ENCODE measurements around the gene HERC2. TPM values are rescaled to one million over a fixed set of nuclear protein-coding genes. Genes with fewer than 3 reads are reported as not detected.
"Not testable (repeated sequence)": the region's sequence is repeated elsewhere in the genome, so short reads cannot be mapped to it uniquely, and the experiment has no call there.

Gene HERC2
- total and polyA plus RNA-seq, 2 experiments from 2014 or later = 37.7 to 64.4 TPM

DNA sequence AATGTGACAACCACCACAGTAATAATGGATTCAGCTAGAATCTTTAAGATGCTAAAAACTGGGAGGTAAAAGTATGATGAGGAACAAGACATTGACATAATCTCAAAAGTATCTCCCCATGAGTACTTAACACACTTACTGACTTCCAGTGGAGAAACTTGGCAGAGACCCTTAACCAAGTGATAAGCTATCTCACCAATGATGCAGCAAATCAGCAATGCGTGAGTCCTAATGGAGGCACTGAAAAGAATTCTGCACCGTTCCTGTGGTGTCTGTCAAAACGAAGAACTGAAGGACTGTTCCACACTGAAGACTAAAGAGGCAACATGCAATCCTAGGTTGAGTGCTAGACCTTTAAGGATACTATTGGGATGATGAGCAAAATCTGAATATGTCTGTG, 154.9 kb downstream of the HERC2 start:
- no peak overlapping the region for H3K4me3 ChIP-seq
- H3K9me3 ChIP-seq (ENCODE audit: low read depth) = no peaks in the 10 kb centered on the region
- DNase-seq (ENCODE audit: low read depth in 1 of 2, low spot score in 1 of 2) = peak in 1 of 2 donors; percentile 32
- H3K27me3 ChIP-seq = no peaks in the 10 kb centered on the region
- H3K4me1 ChIP-seq (ENCODE audit: low read depth) = no peaks in the 10 kb centered on the region
- TF ChIP-seq, protein P1, sequence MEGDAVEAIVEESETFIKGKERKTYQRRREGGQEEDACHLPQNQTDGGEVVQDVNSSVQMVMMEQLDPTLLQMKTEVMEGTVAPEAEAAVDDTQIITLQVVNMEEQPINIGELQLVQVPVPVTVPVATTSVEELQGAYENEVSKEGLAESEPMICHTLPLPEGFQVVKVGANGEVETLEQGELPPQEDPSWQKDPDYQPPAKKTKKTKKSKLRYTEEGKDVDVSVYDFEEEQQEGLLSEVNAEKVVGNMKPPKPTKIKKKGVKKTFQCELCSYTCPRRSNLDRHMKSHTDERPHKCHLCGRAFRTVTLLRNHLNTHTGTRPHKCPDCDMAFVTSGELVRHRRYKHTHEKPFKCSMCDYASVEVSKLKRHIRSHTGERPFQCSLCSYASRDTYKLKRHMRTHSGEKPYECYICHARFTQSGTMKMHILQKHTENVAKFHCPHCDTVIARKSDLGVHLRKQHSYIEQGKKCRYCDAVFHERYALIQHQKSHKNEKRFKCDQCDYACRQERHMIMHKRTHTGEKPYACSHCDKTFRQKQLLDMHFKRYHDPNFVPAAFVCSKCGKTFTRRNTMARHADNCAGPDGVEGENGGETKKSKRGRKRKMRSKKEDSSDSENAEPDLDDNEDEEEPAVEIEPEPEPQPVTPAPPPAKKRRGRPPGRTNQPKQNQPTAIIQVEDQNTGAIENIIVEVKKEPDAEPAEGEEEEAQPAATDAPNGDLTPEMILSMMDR (IDR thresholded peaks at IDR 0.05; ENCODE audit: low read depth, low read length) = no peak
- no peak overlapping the region for H3K27ac ChIP-seq
- H3K36me3 ChIP-seq = peaks cover 46% of the 10 kb centered on the region

DNA sequence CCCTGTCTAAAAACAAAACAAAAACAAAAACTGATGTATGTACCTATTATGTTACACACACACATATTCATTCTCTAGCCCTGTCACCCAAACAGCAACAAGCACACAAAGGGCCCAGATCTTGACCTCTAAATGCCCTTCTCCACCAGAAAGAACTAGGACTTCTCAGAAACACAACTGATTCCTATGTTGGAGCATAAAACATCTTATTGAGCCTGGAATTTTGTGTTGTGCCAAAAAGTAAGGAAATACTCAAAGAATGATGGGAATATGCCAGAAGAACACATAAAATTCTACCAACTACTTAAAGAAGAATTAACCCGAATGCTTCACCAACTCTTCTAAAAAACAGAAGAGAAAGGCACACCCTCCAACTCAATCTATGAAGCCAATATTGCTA, 156.2 kb downstream of the HERC2 start:
- H3K36me3 ChIP-seq = peaks cover 55% of the 10 kb centered on the region
- no peak overlapping the region for H3K27ac ChIP-seq
- H3K9me3 ChIP-seq (ENCODE audit: low read depth) = no peaks in the 10 kb centered on the region
- no peaks in the 10 kb centered on the region for H3K27me3 ChIP-seq
- no peak for DNase-seq (ENCODE audit: low read depth in 1 of 2, low spot score in 1 of 2)
- H3K4me3 ChIP-seq = no peak overlapping the region
- TF ChIP-seq, protein P1 (IDR thresholded peaks at IDR 0.05; ENCODE audit: low read depth, low read length) = no peak
- H3K4me1 ChIP-seq (ENCODE audit: low read depth) = no peaks in the 10 kb centered on the region

DNA sequence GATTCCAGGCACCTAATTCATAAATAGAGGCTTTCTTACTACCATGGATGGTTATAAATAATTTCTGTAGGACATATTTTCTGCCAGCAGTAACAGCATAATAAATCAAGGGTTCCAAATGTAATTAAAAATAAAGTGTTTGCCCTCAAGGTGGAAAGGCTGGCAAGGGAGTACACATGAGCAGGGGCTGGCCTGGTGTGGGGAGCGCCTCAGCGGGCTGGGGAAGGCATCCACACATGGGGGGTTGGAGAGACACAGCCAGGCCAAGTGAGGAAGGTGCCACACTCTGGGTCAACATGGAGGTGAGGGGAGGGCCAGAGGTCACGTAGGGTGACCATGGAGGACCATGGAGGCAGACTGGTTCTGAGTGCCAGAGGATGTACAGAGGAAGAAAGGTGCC, 157.1 kb downstream of the HERC2 start:
- no peak for DNase-seq (ENCODE audit: low read depth in 1 of 2, low spot score in 1 of 2)
- Histone ChIP-seq H3K27ac (no peak overlapping the region), H3K9me3 (ENCODE audit: low read depth) (no peaks in the 10 kb centered on the region), H3K27me3 (no peaks in the 10 kb centered on the region), H3K4me3 (no peak overlapping the region), H3K4me1 (ENCODE audit: low read depth) (no peaks in the 10 kb centered on the region), H3K36me3 (peaks cover 55% of the 10 kb centered on the region)
- TF ChIP-seq, protein P1 (IDR thresholded peaks at IDR 0.05; ENCODE audit: low read depth, low read length) = no peak

DNA sequence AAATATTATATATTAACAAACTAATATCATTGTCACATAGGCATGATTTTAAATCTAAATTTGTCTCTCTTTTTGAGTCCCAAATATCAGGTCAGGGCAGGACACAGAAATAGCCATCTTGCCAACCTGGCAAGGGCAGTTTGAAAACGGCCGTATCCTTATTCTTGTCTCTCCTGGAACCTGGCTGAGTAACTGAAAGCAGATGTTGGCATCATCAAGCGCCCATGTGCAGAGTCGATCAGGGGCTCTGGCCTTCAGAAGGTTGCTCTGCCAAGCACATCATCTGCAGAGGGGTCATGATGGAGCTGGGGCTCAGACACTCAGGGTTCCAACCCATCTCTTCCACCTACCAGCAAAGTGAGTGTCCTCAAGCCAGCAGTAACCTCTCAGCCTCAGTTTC, 167.7 kb downstream of the HERC2 start:
- DNase-seq (ENCODE audit: low read depth in 1 of 2, low spot score in 1 of 2) = no peak
- Histone ChIP-seq H3K4me1 (ENCODE audit: low read depth) (no peaks in the 10 kb centered on the region), H3K27me3 (no peaks in the 10 kb centered on the region), H3K9me3 (ENCODE audit: low read depth) (no peaks in the 10 kb centered on the region), H3K27ac (no peak overlapping the region), H3K36me3 (peaks cover 4% of the 10 kb centered on the region), H3K4me3 (no peak overlapping the region)
- TF ChIP-seq, protein P1 (IDR thresholded peaks at IDR 0.05; ENCODE audit: low read depth, low read length) = no peak

DNA sequence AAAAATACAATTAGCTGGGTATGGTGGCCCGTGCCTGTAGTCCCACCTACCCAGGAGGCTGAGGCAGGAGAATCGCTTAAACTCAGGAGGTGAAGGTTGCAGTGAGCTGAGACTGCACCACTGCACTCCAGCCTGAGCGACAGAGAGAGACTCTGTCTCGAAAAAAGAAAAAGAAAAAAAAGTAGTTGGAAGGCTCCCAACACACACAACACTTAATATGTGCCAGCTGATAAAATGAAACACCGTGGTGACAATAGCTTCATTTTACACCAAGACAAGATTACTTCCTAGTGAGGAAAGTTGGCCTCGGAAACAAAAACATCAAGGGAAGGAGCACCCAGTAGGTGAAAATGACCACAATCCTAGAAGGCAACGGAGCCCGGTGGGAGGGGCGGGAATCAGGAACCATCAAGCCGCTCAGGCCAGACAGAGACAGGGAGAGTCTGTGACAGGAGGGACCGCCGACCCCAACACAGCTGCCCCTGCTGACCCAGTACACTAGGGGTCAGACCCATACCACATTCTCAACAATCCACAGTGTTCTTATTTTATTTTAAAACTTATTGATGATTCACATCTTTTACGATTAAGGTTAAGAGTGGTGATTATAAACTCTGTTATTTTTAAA, 168.4 kb downstream of the HERC2 start:
- DNase-seq (ENCODE audit: low read depth in 1 of 2, low spot score in 1 of 2) = no peak
- H3K36me3 ChIP-seq = peaks cover 4% of the 10 kb centered on the region
- no peaks in the 10 kb centered on the region for H3K27me3 ChIP-seq
- H3K9me3 ChIP-seq (ENCODE audit: low read depth) = no peaks in the 10 kb centered on the region
- no peaks in the 10 kb centered on the region for H3K4me1 ChIP-seq (ENCODE audit: low read depth)
- no peak overlapping the region for H3K4me3 ChIP-seq
- TF ChIP-seq, protein P1 (IDR thresholded peaks at IDR 0.05; ENCODE audit: low read depth, low read length) = no peak
- no peak overlapping the region for H3K27ac ChIP-seq

DNA sequence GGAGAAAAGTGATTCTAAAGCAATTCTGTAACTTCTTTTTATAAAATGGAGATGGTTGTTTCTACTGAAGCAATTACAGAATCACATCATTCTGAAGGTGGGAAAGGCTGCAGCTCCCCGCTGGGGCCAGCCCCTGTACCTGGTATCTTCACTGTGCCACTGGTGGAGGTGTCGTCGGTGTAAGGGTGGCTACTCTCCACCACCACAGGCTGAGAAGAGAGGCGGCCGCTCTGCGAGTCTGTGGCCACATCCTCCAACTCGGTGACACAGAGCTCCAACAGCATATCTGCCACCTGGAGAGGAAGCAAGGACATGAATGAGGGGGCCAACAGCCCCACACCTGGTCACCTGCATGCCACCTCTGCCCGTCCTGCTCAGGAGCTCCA, 169.4 kb downstream of the HERC2 start:
- not testable (repeated sequence) for H3K9me3 ChIP-seq (ENCODE audit: low read depth); H3K27ac ChIP-seq; H3K27me3 ChIP-seq; H3K36me3 ChIP-seq; DNase-seq (ENCODE audit: low read depth in 1 of 2, low spot score in 1 of 2); H3K4me3 ChIP-seq; H3K4me1 ChIP-seq (ENCODE audit: low read depth)

DNA sequence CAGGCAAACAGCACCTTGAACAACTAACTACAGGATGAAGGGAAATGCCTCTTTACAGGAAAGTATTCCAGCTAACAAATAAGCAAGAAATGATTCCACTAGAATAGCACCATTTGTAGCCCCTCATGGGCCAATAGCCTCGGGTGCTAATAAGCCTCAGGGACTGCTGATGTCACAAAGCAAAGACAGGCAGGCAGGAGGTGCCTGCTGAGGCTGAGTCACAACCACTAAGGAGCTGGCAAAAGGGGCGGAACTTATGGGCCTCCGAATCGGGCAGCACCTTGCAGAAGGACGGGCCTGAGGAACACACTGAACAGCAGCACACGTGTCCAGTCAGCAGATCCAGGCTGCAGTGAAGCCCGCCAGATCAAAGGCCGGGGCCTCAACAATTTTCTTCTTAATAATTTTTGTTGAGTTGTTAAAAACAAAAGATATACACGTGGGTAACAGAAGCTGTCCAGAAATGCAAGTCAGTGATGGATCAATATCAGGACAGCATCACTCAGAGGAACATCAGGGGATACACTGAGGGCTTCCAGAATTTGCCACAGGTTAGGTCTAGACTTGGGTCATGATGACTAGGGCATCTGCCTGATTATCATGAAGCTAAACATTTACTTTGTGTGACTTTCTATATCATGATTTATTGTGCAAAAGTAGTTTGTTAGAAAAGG, 170.0 kb downstream of the HERC2 start:
- not testable (repeated sequence) for H3K9me3 ChIP-seq (ENCODE audit: low read depth); H3K27me3 ChIP-seq; DNase-seq (ENCODE audit: low read depth in 1 of 2, low spot score in 1 of 2); H3K4me1 ChIP-seq (ENCODE audit: low read depth); H3K27ac ChIP-seq; H3K36me3 ChIP-seq; H3K4me3 ChIP-seq

Data from cardiac muscle cell (in vitro differentiated cells and primary cell).